GM12801 (cell line): ENCODE measurements around the gene HTR4.

Source experiments
- TF ChIP-seq, protein P1 (sequence below): IDR thresholded peaks from one replicate; pipeline ENCODE4 v1.5.1; 2011; ENCODE audit warnings: control low read depth; ENCODE audit not compliant: insufficient read length; ENCODE audit errors: extremely low read depth

The HTR4 gene

DNA sequence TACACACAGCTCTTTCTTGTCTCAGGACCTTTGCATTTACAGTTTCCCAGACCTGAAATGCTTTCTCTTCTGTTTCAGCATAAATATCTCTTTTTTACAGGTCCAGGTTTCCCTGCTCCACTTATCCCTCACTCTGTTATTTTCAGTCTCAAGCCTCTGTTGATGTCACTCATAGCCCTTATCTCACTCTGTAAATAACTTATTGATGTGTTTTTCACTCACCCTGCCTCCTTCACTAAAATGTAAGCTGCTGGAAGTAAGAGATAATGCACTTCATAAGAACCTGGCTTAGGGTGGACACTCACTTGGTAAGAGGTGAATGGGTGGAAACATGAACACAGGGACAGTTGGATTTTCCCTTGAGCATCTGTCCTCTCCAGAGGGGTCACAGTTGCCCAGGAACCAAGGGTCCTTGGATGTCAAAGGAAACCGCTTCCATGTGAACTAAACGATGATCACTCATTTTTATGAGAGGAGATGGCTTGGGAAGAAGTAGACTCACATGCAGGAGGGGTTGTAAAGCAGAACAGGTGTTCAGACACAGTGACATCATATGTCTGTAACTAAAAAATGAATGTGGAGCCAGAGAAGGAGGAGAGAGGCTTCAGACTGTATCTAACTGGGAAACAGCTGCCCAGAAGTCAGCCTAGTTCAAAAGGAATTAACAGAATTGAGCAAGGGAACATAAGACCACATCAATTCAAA lies 5.5 kb upstream of the HTR4 start:
- TF ChIP-seq, protein P1, sequence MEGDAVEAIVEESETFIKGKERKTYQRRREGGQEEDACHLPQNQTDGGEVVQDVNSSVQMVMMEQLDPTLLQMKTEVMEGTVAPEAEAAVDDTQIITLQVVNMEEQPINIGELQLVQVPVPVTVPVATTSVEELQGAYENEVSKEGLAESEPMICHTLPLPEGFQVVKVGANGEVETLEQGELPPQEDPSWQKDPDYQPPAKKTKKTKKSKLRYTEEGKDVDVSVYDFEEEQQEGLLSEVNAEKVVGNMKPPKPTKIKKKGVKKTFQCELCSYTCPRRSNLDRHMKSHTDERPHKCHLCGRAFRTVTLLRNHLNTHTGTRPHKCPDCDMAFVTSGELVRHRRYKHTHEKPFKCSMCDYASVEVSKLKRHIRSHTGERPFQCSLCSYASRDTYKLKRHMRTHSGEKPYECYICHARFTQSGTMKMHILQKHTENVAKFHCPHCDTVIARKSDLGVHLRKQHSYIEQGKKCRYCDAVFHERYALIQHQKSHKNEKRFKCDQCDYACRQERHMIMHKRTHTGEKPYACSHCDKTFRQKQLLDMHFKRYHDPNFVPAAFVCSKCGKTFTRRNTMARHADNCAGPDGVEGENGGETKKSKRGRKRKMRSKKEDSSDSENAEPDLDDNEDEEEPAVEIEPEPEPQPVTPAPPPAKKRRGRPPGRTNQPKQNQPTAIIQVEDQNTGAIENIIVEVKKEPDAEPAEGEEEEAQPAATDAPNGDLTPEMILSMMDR, result no peak

DNA sequence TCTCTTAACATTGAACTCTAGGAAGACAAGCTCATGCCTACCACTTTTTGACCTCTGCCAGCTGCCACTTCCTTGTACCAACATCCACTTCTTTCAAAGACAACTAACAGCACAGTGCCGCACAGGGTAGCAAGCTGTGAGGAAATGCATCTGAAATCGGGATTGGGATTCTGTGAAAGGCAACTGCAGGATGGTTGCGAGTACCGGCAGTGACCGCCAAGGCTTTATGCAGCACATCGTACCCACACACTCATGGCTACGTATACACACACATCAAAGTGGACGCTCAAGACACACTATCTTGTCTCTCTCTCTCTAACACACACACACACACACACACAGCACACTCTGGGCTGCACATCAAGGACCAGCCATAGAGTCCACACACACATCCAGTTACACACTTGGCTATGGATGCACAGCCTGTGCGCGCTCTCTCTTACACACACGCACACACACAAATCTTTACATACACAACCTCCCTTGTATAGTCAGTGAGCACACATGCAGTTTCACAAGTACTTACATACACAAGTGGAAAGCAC lies 964 bp downstream of the HTR4 start:
- TF ChIP-seq, protein P1, result no peak

DNA sequence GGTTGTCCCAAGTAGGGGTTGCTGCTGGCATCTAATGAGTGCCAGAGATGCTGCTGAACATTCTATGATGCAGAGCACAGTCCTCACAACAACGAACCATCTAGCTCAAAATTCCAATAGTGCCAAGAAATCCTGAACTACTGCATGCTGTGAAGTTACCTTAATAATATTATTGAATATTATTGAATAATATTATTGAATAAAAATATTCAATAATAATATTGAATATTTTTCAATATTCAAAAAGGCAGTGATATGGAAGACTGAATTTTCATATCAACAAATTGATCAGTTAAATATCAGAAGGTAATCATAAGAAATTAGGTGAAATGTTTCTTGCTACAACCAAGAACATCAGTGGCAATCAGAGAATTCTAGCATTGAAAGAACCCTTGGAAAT lies 2.8 kb downstream of the HTR4 start:
- TF ChIP-seq, protein P1, result no peak

DNA sequence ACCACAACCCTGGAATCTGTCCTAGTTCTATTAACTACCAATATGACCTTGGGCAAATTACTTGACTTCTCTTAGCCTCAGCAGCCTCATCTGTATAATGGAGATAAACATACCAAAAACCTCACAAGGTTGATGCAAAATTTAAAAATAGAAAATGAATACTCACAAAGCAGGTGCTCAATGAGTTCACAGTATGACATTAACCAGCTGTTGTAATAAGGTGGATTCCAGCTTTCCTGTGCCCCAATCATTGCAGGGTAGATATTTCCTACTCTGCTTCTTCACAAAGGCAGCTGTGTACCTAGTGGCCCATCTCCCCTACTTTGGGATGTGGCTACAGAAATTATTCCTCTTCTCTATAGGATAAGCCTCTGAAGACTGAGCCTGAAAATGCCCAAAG lies 8.8 kb downstream of the HTR4 start:
- TF ChIP-seq, protein P1, result no peak

DNA sequence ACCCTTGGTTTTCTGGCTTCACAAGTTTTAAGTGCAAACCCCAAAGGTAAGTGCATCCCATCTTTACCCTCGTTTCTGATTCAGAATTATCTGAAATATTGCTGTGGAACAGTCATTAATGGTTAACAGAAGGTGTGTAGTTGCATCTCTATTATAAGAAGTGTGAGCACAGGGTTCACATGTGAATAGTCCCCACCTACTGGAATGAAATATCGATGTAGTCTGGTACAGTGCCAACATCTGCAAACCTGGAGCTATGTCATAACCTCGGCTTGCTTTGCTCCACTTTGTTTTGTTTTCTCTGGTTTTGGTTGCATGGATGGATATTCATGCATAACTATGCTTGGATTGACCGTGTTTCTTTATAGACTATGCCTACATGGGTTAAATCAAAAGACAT lies 12.6 kb downstream of the HTR4 start:
- TF ChIP-seq, protein P1, result no peak

DNA sequence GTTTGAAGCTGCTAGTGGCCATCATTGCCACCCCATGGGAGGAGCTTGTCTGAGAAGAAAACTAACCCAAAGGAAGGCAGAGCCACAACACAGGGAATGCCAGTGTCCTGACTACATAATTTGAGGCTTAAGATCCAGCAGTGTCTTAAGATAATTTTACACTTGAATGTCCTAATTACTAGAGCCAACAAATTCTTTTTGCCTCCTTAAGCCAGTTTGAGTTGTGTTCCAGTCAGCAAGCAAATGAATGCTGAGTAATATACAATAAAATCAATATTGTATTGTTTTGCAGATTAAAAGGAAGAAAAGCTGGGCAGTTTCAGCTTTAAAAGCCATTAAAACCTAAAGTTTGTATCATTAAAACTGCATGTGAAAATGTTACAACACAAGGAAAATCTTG lies 13.9 kb downstream of the HTR4 start:
- TF ChIP-seq, protein P1, result no peak

DNA sequence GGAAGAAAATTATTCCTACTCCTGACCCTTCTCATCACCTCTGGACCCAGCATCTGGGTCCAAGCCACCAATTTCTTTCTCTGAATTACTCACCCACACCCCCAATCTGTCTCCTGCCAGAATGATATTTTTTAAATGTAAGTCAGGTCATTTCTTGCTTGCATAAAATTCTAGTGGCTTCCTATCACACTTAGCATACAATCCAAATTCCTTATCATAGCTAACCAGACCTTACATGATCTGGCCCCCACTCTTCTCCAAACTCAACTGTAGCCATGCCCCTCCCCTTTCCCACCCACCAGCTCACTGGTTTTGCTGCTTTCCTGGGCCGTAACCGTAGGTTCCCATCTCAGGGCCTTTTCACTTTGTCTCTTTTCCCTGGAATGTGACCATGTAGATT lies 15.2 kb downstream of the HTR4 start:
- TF ChIP-seq, protein P1, result no peak
